KG1 (cell line): ENCODE data around the gene RNASE8.
"Not testable (repeated sequence)": the region's sequence is repeated elsewhere in the genome, so short reads cannot be mapped to it uniquely, and the experiment has no call there.

Experiments used
- DNase-seq: peaks from one replicate; lab custom pipeline; 2025; lab: John Stamatoyannopoulos, UW

RNASE8 gene

GRCh38 chr14:21030531-21030930 lies 27.1 kb upstream of the RNASE8 start:
- no peak for DNase-seq

DNA sequence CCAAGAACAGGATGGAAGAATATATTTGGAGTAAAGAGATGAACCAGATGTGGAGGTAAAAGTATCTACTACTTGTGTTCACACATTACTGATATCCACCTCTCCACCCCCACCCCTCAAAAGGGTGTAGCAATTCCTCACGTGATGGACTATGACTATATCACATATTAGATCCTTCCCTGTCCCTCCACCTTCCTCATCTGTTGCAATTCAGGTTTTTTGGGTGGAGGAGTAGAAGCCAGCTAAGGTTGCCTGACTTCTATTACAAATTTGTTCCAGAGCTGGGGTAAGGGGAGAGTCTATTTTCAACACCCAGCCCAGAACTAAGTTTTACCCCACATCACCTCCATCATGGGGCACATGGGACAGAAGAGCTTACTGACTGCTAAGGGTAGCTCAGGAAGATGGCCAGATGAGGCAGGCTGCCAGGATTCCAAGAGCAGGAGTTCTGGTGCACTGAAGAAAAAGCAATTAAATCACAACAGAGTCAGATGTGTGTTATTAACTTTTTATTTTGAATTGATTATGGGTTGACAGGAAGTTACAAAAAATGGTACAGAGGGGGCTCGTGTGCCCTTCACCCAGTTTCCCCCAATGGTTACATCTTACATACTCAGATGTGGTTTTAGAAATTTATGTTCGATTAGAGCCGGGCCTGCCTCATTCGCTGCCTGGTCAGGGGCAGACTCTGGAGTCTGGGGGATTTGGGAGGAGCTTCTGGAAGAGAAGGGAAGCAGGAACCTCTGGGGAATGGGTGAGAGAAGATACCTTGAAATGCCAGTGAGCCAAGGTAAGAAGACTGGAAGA lies 25.1 kb upstream of the RNASE8 start:
- no peak for DNase-seq

DNA sequence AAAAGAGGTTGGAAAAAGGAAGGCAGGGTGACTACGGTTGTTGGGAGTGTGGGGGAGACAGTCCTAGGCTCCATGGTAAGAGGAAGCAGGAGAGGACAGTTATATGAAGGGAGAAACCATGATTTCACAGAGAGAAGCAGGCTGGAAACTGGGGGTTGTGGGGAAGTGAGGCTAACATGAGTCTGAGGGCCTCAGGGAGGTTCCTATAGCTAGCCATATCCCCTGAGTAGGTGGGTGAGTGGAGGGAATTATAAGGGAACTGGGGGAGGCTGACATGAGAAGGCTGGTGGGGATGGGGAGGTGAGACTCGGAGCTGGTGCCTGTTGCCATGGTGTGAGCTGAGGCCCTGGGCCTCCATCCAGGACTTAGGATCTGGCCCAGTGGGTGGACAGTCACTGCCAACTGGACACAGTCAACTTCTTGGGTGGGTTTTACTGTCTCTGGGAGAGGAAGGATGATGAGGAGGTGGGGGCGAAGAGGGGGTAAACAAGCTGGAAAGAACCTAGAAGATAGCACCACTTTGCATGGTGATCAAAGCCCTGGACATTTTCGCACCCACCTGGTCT lies 24.4 kb upstream of the RNASE8 start:
- DNase-seq, result no peak

DNA sequence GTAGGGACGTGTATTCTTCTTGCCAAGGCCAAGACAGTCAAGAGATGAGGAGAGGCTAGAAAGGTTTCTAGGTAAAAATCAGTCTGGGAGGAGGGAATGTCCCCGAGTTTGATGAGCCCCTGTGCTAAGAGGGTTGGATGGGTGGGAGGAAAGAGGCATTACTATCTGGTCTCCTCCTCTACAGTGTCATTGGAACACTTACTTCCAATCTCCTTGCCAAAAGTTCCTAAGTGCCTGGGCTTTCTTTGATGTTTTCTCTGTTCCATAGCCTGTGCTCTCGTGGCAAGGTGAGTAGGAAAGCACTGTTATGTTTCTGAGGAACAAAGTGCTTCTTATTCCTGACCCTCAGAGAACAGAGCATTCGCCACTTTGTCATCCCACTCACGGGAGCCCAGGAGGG lies 22.9 kb upstream of the RNASE8 start, which contains the start of gene RNASE13:
TSS of gene RNASE13 (minus strand) at position 101 of the 400 bp plus-strand sequence. CDS start 519 bp downstream, outside the sequence.
- no peak for DNase-seq

- no peak for DNase-seq
Observed at GRCh38 chr14:21036751-21037150, 20.9 kb upstream of the RNASE8 start.

DNA sequence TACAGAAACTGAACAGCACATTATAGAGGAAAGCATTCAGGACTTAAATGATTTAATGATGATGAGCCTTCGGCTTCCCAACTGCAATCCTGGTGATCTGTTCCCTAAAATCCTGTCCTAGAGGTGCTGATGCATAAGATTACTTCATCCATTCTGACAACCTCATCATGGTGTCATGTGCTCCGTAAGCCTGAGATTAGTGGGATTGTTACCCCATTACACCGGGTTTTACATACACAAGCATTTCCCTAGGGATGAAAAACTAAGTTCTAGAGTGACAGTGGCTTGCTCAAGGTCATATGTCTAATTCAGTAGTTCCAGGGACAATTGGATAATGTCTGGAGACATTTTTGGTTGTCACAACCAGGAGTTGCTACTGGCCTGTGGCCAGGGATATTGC lies 20.5 kb upstream of the RNASE8 start:
- no peak for DNase-seq

GRCh38 chr14:21038441-21039422 lies 18.9 kb upstream of the RNASE8 start:
- DNase-seq, result no peak

DNA sequence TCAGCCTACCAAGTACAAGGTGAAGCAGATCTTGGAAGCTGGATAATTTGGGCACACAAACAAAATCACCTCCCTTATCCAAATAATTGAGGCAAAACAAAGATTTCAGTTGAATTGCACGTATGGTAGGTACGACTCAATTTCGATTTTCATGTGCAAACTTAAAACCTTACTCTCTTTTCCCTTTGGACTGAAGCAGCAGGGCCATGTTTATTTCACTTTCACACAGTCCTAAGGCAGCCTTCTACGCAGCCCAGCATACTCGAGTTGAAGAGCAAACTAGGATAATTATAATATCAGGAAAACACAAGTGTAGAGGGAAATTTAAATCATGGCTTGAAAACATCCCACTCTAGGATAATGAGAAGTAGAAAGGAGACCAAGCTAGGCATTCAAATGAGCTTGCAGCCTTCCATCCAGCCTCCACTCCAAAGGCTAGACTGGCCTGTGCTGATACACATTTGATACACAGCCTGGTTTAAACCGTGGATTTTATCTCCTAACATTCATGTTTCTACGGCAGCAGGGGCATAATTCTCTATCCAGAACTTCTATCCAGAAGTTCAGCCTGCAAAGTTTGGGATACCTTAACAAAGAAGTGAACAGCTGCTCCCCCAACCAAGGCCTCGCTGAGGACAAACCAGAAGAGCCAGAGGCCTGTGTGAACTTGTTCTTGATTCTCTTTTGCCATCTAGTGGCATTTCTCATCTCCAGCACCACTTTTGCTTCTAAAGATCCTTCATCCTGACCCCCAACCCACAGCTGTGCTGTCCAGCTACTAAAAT lies 17.8 kb upstream of the RNASE8 start:
- peak; percentile 42 for DNase-seq

DNA sequence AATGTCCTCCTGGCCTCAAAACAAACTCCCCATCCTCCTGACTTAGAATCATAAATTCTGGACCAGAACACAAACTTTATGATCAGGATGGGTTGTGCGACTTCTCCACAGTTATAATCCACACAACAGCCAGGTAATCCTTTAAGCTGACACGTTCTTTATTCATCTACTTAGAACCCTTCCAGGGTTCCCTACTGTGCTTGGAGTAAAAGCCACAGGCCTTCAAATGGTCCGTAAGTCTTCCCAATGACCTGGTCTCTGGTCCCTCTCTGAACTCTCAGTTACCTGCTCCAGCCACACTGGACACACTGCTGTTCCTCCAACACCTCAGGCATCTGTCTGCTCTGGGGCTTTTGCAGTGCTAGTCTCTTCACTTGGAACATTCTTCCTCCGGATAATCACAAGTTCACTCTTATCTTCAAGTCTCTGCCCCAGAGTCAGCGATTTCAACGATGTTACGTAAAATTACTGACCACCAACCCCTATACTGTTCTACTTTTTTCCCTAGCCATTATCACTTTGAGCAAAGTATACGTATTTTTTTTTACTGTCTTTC lies 17.2 kb upstream of the RNASE8 start:
- no peak for DNase-seq

DNA sequence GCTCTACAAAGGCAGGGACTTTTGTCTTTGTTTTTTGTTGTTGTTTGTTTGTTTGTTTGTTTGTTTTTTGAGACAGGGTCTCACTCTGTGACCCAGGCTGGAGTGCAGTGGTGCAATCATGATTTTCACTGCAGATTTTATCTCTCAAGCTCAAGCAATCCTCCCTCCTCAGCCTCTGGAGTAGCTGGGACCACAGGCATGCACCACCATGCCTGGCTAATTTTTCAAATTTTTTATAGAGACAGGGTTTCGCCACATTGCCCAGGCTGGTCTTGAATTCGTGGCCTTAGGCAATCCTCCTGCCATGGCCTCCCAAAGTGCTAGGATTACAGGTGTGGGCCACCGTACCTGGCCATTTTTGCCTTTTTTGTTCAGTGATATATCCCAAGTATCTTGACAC lies 16.7 kb upstream of the RNASE8 start:
- DNase-seq, result not testable (repeated sequence)

DNA sequence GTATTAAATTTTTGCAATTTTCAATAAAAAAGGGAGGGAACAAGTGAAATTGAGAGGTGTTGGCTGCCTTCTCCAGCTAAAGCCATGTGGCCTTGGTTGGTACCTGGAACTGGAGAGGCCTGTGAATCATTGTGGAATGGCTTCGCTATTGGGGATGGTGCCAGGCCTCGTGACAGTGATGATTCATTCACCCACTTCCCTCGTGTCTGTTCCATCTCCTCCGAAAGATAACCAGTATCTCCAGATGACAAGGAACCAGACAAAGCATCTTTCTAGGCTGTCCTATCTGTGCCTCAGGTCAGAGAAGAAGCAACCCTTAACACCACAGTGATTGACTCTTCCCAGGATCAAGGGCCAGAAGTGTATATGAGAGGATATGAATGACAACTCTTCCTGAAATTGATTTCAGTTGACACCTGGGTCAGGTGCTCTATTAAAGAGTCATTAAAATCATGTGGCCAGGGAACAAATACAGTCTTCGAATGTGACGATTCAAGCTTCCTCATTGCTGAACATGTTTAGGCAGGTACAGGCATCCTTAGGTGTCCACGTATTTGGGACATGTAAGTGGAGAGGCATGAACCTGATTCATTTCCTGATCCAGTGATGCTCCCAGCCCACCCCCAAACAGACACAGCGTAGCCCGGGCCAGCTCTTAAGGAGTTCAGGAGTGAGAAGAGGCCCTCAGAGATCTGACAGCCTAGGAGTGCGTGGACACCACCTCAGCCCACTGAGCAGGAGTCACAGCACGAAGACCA lies 15.8 kb upstream of the RNASE8 start, which contains the start of gene RNASE7:
TSS of gene RNASE7 (plus strand) at position 687 of the 758 bp plus-strand sequence. CDS start 631 bp downstream, outside the sequence.
- no peak for DNase-seq

DNA sequence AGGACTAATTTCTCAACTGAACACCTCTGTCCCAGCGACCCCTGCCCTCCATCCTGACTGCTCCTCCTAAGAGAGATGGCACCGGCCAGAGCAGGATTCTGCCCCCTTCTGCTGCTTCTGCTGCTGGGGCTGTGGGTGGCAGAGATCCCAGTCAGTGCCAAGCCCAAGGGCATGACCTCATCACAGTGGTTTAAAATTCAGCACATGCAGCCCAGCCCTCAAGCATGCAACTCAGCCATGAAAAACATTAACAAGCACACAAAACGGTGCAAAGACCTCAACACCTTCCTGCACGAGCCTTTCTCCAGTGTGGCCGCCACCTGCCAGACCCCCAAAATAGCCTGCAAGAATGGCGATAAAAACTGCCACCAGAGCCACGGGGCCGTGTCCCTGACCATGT lies 14.7 kb upstream of the RNASE8 start:
- no peak for DNase-seq

DNA sequence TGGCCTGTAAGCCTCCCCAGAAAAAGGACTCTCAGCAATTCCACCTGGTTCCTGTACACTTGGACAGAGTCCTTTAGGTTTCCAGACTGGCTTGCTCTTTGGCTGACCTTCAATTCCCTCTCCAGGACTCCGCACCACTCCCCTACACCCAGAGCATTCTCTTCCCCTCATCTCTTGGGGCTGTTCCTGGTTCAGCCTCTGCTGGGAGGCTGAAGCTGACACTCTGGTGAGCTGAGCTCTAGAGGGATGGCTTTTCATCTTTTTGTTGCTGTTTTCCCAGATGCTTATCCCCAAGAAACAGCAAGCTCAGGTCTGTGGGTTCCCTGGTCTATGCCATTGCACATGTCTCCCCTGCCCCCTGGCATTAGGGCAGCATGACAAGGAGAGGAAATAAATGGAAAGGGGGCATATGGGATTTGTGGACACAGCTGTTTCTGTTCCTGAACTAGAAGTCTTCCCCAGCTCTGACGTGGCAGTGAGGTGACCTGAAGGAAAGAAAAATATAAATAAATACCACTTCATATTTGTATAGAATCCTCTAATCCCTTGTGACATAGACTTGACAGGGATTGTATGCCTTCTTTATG lies 14.1 kb upstream of the RNASE8 start:
- DNase-seq, result no peak

- DNase-seq, result peak; percentile 91
Observed at GRCh38 chr14:21043974-21044618, 13.5 kb upstream of the RNASE8 start.

DNA sequence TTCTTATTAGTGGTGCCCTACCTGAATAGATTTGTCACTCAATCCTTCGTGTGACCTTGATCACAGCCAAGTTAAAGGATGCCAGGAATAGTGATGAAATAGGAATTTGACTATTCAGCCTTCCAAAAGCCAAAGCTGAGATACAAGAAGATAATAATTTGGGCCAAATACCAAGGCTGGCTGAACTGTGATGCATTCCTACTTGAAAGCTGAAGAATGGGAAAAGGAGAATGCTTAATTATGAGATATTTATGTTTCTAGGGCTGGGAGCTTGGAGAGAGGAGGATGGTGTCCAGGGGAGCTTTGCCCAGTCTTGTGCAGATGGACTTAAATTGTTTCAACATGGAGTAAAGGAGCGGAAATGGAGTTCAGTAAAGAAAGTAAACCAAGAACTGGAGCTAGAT lies 10.2 kb upstream of the RNASE8 start:
- DNase-seq, result no peak

- no peak for DNase-seq
Observed at GRCh38 chr14:21048638-21049037, 9.0 kb upstream of the RNASE8 start.

- no peak for DNase-seq
Observed at GRCh38 chr14:21049271-21049673, 8.3 kb upstream of the RNASE8 start.

GRCh38 chr14:21050597-21050996 lies 7.0 kb upstream of the RNASE8 start:
- no peak for DNase-seq
